DOHH2 (cell line): ENCODE results near the gene M6PR.
"Not testable (repeated sequence)": the region's sequence is repeated elsewhere in the genome, so short reads cannot be mapped to it uniquely, and the experiment has no call there.

Experiments
- H3F3A ChIP-seq: fragments of 200-600 bp; sonication (generic), shearing (Covaris generic); 2 replicates; pipeline ENCODE4 v1.6.0; 2016; ENCODE audit warnings: antibody characterized with exemption, mild to moderate bottlenecking; ENCODE audit not compliant: control insufficient read depth, insufficient read depth
- H3K27ac ChIP-seq: fragments of 200-600 bp; sonication (generic); 2 replicates; pipeline ENCODE4 v1.5.1; 2014; ENCODE audit warnings: low read depth, mild to moderate bottlenecking, low read length, moderate library complexity
- H3K27me3 ChIP-seq: fragments of 200-600 bp; sonication (generic); 2 replicates; pipeline ENCODE4 v1.6.1; 2014; ENCODE audit warnings: mild to moderate bottlenecking, low read length, mixed read lengths; ENCODE audit not compliant: control insufficient read depth
- H3K36me3 ChIP-seq: fragments of 200-600 bp; sonication (generic); 2 replicates; pipeline ENCODE4 v1.6.1; 2014; ENCODE audit warnings: mild to moderate bottlenecking, low read length, moderate library complexity, mixed read lengths; ENCODE audit not compliant: control insufficient read depth
- H3K4me1 ChIP-seq: fragments of 200-600 bp; sonication (generic); 2 replicates; pipeline ENCODE4 v1.6.1; 2014; ENCODE audit warnings: mild to moderate bottlenecking, low read length, mixed read lengths; ENCODE audit not compliant: control insufficient read depth
- H3K4me2 ChIP-seq: fragments of 200-600 bp; sonication (generic); 2 replicates; pipeline ENCODE4 v1.6.0; 2014; ENCODE audit warnings: mild to moderate bottlenecking, low read length, moderate library complexity
- H3K4me3 ChIP-seq: fragments of 200-600 bp; sonication (generic); 2 replicates; pipeline ENCODE4 v1.5.1; 2014; ENCODE audit warnings: mild to moderate bottlenecking, low read length, mixed read lengths
- H3K79me2 ChIP-seq: fragments of 200-600 bp; sonication (generic); 2 replicates; pipeline ENCODE4 v1.6.1; 2014; ENCODE audit warnings: mild to moderate bottlenecking, low read length, mixed read lengths; ENCODE audit not compliant: control insufficient read depth
- H3K9me2 ChIP-seq: fragments of 200-600 bp; sonication (generic); replicated peaks from 2 replicates; pipeline ENCODE4 v1.6.1; 2014; ENCODE audit warnings: mild to moderate bottlenecking, low read length, mixed read lengths; ENCODE audit not compliant: control insufficient read depth
- H3K9me3 ChIP-seq: fragments of 200-600 bp; sonication (generic); 2 replicates; pipeline ENCODE4 v1.6.1; 2014; ENCODE audit warnings: antibody characterized with exemption, low read length, mixed read lengths; ENCODE audit not compliant: control insufficient read depth, insufficient read depth
- H4K20me1 ChIP-seq: fragments of 200-600 bp; sonication (generic); 2 replicates; pipeline ENCODE4 v1.6.0; 2014; ENCODE audit warnings: low read depth, mild to moderate bottlenecking, antibody characterized with exemption, low read length, moderate library complexity; ENCODE audit not compliant: control insufficient read depth, insufficient read depth
- EZH2phosphoT487 ChIP-seq: fragments of 200-600 bp; sonication (generic); IDR thresholded peaks from 2 replicates; pipeline ENCODE4 v1.6.1; 2017; ENCODE audit warnings: borderline replicate concordance, mild to moderate bottlenecking, antibody characterized with exemption, low read length, moderate library complexity, mixed read lengths
- TF ChIP-seq, protein P1 (sequence below): fragments of 200-600 bp; sonication (generic); IDR thresholded peaks from one replicate; pipeline ENCODE4 v1.5.1; 2014; ENCODE audit warnings: antibody characterized with exemption, mild to moderate bottlenecking, low read depth, low read length; ENCODE audit not compliant: poor library complexity, severe bottlenecking

Gene M6PR

DNA sequence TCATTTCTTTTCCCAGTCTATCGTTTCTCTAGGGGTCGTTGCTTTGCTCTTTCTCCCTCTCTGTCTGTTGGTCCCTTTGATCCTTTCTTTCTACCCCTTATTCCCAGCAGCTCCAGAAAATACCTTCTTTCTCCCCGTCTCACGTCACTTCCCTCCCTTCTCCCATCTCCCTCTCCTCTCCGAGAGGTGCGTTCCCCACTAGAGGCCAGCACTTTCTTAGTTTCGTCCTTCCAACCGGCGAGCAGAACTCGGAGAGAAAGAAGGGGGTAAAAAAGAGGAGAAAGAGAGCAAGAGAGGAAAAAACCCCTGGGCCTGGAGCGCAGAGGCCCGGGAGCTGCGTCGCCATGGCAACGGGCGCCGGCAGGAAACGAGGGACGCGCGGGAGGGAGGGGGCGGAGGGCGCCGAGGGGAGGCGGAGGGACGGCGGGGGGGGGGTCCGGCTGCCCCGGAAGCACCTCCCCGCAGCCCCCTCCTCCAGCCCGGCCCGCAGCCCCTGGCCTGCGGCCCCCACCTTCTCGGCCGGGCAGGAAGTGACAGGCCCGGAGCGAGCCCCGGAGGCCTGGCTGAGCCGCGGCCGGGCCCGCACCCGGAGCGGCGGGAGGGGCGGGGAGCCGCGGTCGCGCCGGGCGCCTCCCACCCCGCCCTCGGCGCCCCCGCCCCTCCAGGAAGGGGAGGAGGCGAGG, 35.3 kb downstream of the M6PR start, which contains the start of gene PHC1:
Gene PHC1, plus strand, starts transcription at position 477 of the 683 bp plus-strand sequence. CDS start 3,169 bp downstream, outside the sequence.
- H3K9me3 ChIP-seq, H3K27me3 ChIP-seq, H3K36me3 ChIP-seq, H3K9me2 ChIP-seq, H4K20me1 ChIP-seq: not testable (repeated sequence)
- Histone ChIP-seq H3F3A (peaks cover 22% of the 10 kb centered on the region), H3K4me2 (peak within 1 kb of the TSS; percentile 83), H3K4me1 (peaks cover 51% of the 10 kb centered on the region), H3K79me2 (peaks cover 26% of the 10 kb centered on the region), H3K4me3 (peak within 1 kb of the TSS; percentile 98), H3K27ac (peak within 1 kb of the TSS; percentile 75)
- TF ChIP-seq, protein P1, sequence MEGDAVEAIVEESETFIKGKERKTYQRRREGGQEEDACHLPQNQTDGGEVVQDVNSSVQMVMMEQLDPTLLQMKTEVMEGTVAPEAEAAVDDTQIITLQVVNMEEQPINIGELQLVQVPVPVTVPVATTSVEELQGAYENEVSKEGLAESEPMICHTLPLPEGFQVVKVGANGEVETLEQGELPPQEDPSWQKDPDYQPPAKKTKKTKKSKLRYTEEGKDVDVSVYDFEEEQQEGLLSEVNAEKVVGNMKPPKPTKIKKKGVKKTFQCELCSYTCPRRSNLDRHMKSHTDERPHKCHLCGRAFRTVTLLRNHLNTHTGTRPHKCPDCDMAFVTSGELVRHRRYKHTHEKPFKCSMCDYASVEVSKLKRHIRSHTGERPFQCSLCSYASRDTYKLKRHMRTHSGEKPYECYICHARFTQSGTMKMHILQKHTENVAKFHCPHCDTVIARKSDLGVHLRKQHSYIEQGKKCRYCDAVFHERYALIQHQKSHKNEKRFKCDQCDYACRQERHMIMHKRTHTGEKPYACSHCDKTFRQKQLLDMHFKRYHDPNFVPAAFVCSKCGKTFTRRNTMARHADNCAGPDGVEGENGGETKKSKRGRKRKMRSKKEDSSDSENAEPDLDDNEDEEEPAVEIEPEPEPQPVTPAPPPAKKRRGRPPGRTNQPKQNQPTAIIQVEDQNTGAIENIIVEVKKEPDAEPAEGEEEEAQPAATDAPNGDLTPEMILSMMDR = peak; percentile 49

DNA sequence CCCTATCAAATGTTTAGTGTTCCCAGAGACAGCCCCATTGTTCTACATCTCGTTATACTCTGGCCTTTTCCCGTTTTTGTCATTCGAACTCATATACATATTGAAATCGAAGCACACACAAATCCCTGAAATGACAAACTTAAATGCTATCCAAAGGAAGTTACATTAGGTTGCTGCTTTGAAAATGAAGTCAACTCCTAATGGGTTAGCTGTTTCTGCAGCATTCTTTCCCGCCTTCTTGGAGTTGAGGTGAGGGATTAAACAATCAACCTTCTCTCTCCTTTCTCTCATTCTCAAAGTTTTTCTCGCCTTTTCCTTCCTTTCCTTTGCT, 35.8 kb downstream of the M6PR start:
- Histone ChIP-seq H3K27ac (peak overlapping the region; percentile 75), H3K4me2 (peak overlapping the region; percentile 83), H3K79me2 (peaks cover 26% of the 10 kb centered on the region), H3K4me1 (peaks cover 51% of the 10 kb centered on the region), H3K36me3 (peaks cover 4% of the 10 kb centered on the region), H3K9me3 (no peaks in the 10 kb centered on the region), H3F3A (peaks cover 22% of the 10 kb centered on the region), H3K4me3 (peak overlapping the region; percentile 75), H4K20me1 (no peaks in the 10 kb centered on the region), H3K27me3 (no peaks in the 10 kb centered on the region), H3K9me2 (no peaks in the 10 kb centered on the region)
- TF ChIP-seq EZH2phosphoT487 = no peak
- TF ChIP-seq, protein P1 = no peak

DNA sequence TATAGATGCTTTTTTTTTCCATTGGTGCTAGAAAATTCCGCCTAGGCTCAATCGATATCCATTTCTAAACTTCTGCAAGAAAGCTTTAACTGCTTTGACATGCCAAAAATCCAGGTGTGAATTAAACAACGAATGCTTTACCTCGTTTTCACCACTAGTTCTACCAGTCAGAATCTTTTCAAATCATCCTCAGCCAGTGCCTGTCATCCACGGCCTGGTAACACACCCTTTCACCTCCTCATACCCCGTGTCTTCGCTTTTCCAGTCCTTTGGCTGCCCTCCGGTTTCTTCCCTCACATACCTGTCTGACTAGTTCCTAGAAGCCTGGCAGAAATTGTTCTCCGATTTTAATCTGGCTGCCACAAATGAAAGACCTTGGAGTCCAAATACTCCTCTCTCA, 36.5 kb downstream of the M6PR start:
- peaks cover 26% of the 10 kb centered on the region for H3K79me2 ChIP-seq
- H3K9me3 ChIP-seq = no peaks in the 10 kb centered on the region
- peaks cover 51% of the 10 kb centered on the region for H3K4me1 ChIP-seq
- no peak overlapping the region; the same call in 1 of the 2 replicates for H3K4me3 ChIP-seq
- TF ChIP-seq EZH2phosphoT487 = no peak
- TF ChIP-seq, protein P1 = peak; percentile 48
- no peaks in the 10 kb centered on the region for H3K9me2 ChIP-seq
- H3F3A ChIP-seq = peaks cover 22% of the 10 kb centered on the region
- H3K27ac ChIP-seq = no peak overlapping the region
- H4K20me1 ChIP-seq = no peaks in the 10 kb centered on the region
- no peaks in the 10 kb centered on the region for H3K36me3 ChIP-seq
- H3K27me3 ChIP-seq = no peaks in the 10 kb centered on the region
- H3K4me2 ChIP-seq = peak overlapping the region; percentile 83
